GM20000 (cell line): ENCODE measurements around the gene CAMK2B.

Source experiments
- DNase-seq: peaks from one replicate; pipeline ENCODE4 v3.0.0; 2012; ENCODE audit warnings: low spot score
- TF ChIP-seq, protein P1 (sequence below): IDR thresholded peaks from 2 replicates; pipeline ENCODE4 v1.5.1; 2012; ENCODE audit warnings: mild to moderate bottlenecking, control low read depth; ENCODE audit errors: extremely low read depth, missing control alignments

CAMK2B gene

GRCh38 chr7:44329888-44330287 lies 4.5 kb upstream of the CAMK2B start:
- no peak for DNase-seq
- TF ChIP-seq, protein P1, sequence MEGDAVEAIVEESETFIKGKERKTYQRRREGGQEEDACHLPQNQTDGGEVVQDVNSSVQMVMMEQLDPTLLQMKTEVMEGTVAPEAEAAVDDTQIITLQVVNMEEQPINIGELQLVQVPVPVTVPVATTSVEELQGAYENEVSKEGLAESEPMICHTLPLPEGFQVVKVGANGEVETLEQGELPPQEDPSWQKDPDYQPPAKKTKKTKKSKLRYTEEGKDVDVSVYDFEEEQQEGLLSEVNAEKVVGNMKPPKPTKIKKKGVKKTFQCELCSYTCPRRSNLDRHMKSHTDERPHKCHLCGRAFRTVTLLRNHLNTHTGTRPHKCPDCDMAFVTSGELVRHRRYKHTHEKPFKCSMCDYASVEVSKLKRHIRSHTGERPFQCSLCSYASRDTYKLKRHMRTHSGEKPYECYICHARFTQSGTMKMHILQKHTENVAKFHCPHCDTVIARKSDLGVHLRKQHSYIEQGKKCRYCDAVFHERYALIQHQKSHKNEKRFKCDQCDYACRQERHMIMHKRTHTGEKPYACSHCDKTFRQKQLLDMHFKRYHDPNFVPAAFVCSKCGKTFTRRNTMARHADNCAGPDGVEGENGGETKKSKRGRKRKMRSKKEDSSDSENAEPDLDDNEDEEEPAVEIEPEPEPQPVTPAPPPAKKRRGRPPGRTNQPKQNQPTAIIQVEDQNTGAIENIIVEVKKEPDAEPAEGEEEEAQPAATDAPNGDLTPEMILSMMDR, result no peak

DNA sequence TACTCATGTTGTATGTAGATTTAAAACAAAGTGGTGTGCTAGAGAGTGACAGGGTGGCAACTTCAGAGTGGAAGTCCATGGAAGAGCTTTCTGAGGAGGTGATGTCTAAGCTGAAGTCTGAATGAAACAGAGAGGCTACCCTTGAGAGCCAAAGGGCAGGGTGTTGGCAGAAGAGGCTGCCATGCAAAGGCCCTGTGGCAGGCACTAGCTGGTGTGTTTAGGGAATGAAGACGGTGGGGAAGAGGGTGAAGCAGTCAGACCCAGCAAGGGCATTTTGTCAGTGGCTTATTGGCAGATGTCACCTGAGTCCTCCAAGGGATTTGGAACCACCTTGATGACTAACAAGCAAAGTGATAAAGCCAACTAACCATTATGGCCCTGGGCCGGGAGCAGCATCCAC lies 3.7 kb upstream of the CAMK2B start:
- no peak for DNase-seq
- TF ChIP-seq, protein P1, result no peak

DNA sequence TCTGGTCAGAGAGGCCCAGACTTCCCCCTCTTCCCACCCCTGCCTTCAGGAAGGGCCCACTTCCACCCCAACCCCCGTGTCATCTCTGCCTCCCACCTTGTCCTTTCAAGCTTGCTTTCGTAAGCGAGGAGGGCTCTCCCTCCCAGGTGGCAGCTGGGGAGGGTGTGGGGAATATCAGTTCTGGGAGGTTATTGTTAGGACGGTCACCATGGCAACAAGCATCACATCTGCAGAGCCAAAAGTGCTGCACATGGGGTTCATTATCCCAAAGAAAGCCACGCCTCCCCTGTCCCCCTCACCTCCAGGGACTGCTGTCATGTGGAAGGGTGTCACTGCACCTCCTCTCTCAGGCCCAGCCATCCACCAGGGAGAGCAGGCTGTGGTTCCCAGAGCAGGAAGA lies 2.6 kb upstream of the CAMK2B start:
- TF ChIP-seq, protein P1, result no peak
- DNase-seq, result no peak

GRCh38 chr7:44326261-44327125 lies 1.1 kb upstream of the CAMK2B start:
- DNase-seq, result no peak
- TF ChIP-seq, protein P1, result no peak

GRCh38 chr7:44325811-44326241 lies 432 bp upstream of the CAMK2B start:
- DNase-seq, result peak; percentile 34
- TF ChIP-seq, protein P1, result no peak

DNA sequence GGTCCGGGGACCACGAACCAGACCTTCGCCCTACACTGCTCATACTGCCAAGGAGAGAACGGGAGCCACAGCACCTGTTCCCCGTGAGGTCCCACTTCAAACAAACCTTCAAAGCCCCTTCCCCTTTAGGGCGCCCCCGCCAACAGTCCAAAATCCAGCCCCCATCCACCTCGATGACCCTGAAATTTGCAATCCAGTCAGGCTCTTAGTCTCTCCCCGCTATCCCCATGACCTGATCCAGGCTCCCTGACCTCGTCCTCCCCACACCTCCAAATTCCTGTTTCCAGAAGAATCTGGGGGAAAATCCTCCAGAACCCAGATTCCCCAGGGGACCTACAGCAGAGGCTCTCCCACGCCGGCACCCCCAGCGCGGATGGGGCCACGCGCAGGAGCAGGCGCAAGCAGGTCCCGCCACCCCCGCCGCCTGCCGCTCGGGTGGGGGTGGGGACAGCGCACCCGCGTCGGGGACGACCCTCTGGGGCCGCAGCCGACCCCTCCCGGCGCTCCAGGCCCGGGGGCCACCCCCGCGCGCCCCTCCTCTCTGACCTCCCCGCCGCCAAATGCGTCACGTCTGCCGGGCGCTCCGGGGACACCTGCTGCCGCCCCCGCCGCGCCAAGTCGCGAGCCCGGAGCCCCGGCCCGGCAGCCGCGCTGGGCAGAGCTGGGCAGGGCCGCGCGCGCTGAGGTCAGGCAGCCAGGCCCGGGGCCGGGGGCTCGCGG lies 753 bp downstream of the CAMK2B start:
- DNase-seq, result peak; percentile 42
- TF ChIP-seq, protein P1, result no peak

DNA sequence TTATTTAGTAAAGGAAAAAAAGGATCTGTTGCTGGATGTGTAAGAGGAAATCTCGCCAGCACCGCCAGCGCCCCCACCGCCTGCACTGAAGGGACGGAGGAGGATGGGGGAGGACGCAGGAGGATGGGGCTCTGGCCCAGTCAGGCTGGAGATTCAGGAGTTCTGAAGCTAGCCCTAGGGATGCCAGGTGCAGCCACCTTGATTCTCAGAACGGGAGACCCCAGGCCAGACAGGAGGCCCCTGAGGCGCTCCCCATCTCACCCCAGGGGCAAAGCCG lies 1.3 kb downstream of the CAMK2B start:
- TF ChIP-seq, protein P1, result no peak
- no peak for DNase-seq
